ENCODE data around the gene KRT1.

- TF ChIP-seq, protein P1, sequence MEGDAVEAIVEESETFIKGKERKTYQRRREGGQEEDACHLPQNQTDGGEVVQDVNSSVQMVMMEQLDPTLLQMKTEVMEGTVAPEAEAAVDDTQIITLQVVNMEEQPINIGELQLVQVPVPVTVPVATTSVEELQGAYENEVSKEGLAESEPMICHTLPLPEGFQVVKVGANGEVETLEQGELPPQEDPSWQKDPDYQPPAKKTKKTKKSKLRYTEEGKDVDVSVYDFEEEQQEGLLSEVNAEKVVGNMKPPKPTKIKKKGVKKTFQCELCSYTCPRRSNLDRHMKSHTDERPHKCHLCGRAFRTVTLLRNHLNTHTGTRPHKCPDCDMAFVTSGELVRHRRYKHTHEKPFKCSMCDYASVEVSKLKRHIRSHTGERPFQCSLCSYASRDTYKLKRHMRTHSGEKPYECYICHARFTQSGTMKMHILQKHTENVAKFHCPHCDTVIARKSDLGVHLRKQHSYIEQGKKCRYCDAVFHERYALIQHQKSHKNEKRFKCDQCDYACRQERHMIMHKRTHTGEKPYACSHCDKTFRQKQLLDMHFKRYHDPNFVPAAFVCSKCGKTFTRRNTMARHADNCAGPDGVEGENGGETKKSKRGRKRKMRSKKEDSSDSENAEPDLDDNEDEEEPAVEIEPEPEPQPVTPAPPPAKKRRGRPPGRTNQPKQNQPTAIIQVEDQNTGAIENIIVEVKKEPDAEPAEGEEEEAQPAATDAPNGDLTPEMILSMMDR (IDR thresholded peaks at IDR 0.05) = no peak
- TF ChIP-seq, protein P2, sequence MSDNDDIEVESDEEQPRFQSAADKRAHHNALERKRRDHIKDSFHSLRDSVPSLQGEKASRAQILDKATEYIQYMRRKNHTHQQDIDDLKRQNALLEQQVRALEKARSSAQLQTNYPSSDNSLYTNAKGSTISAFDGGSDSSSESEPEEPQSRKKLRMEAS (IDR thresholded peaks at IDR 0.05; ENCODE audit: low read depth) = no peak
- TF ChIP-seq TCF12 (IDR thresholded peaks at IDR 0.05) = no peak
- no peak for TF ChIP-seq SMC3 (IDR thresholded peaks at IDR 0.05; ENCODE audit: low read depth, low read length)
- no peak for TF ChIP-seq RAD21 (IDR thresholded peaks at IDR 0.05; ENCODE audit: low read length)
- no peak for TF ChIP-seq MEF2A (IDR thresholded peaks at IDR 0.05; ENCODE audit: borderline replicate concordance, low read depth)
- no peak for TF ChIP-seq REST (IDR thresholded peaks at IDR 0.05; ENCODE audit: low read depth, low read length)
- TF ChIP-seq USF2 (IDR thresholded peaks at IDR 0.05; ENCODE audit: borderline replicate concordance, low read depth, low read length) = no peak
- TF ChIP-seq YY1 (IDR thresholded peaks at IDR 0.05; ENCODE audit: low read depth) = no peak
- TF ChIP-seq PBX3 (IDR thresholded peaks at IDR 0.05) = no peak
- TF ChIP-seq POLR2AphosphoS5 (IDR thresholded peaks at IDR 0.05; ENCODE audit: low read depth, low read length) = no peak
- no peak for TF ChIP-seq GATA2 (CRISPR knock-in tag; IDR thresholded peaks at IDR 0.05)
- no peak for TF ChIP-seq FOXJ3 (CRISPR knock-in tag; IDR thresholded peaks at IDR 0.05)
Measured at GRCh38 chr12:52627395-52628110, 52.7 kb downstream of the KRT1 start.
